ENCODE measurements around the gene SYNDIG1. TPM values are rescaled to one million over a fixed set of nuclear protein-coding genes. Genes with fewer than 3 reads are reported as not detected.

The SYNDIG1 gene
- total RNA-seq, 1 donor: 2.2 TPM

DNA sequence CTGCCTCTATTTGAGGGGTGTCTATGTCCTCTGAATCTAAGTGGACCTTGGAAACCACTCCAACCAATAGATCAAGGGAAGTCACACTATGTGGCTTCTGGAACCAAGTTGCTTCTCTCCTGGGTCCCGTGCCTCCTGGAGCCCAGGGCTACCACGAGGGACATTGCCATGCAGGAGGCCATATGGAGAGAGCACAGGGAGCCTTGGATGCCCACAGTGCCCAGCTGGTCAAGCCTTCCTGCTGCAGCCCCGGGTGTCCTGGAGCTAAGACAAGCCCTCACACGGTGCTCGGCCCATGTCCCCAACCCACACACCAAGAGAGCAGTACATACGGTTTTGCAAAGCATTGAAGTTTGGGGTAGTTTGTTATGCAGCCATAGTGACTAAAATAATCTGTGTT is 231.6 kb downstream of the SYNDIG1 start:
- H3K79me2 ChIP-seq (ENCODE audit: insufficient read depth, low read length): no peaks in the 10 kb centered on the region
- H3K4me3 ChIP-seq (ENCODE audit: insufficient read depth, low read length): no peak overlapping the region
- H3K9me3 ChIP-seq (ENCODE audit: low read depth, low read length): no peaks in the 10 kb centered on the region
- H4K20me1 ChIP-seq (ENCODE audit: insufficient read depth, low read length): no peaks in the 10 kb centered on the region
- H2AFZ ChIP-seq (ENCODE audit: low read length): no peak overlapping the region
- DNase-seq (ENCODE audit: insufficient read length, low spot score, missing footprints): peak; percentile 34
- no peaks in the 10 kb centered on the region for H3K27me3 ChIP-seq (ENCODE audit: insufficient read depth, low read length)
- no peaks in the 10 kb centered on the region for H3K4me1 ChIP-seq (ENCODE audit: insufficient read depth, low read length)
- no peak overlapping the region for H3K4me2 ChIP-seq (ENCODE audit: insufficient read depth, low read length)
- H3K27ac ChIP-seq (ENCODE audit: low read depth, low read length): no peak overlapping the region
- no peaks in the 10 kb centered on the region for H3K36me3 ChIP-seq (ENCODE audit: insufficient read depth, low read length)
- no peak for TF ChIP-seq CTCF (IDR thresholded peaks at IDR 0.05; ENCODE audit: extremely low read depth, low read depth, low read length)

DNA sequence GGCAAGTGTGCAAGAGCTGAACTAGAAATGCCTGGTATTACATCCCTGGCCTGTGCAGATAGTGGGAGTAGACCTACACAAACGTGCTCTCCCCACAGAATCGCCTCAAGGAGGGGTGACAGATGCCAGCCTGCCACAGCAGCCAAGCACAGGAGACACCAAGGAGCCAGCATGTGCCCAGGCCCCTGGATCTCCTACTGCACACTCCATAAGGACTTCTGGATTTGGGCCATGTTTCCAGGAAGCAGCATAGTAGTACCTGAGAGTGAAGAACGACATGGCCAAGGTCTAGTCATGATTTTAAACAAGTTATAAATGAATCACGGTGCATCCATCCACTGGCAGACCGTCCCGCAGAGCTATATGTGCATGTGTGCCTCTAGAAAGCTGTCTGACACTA is 232.2 kb downstream of the SYNDIG1 start:
- no peak overlapping the region for H3K4me3 ChIP-seq (ENCODE audit: insufficient read depth, low read length)
- H2AFZ ChIP-seq (ENCODE audit: low read length): no peak overlapping the region
- H3K36me3 ChIP-seq (ENCODE audit: insufficient read depth, low read length): no peaks in the 10 kb centered on the region
- DNase-seq (ENCODE audit: insufficient read length, low spot score, missing footprints): no peak
- H3K79me2 ChIP-seq (ENCODE audit: insufficient read depth, low read length): no peaks in the 10 kb centered on the region
- no peak overlapping the region for H3K27ac ChIP-seq (ENCODE audit: low read depth, low read length)
- no peaks in the 10 kb centered on the region for H3K9me3 ChIP-seq (ENCODE audit: low read depth, low read length)
- H4K20me1 ChIP-seq (ENCODE audit: insufficient read depth, low read length): no peaks in the 10 kb centered on the region
- no peaks in the 10 kb centered on the region for H3K4me1 ChIP-seq (ENCODE audit: insufficient read depth, low read length)
- H3K4me2 ChIP-seq (ENCODE audit: insufficient read depth, low read length): no peak overlapping the region
- TF ChIP-seq CTCF (IDR thresholded peaks at IDR 0.05; ENCODE audit: extremely low read depth, low read depth, low read length): no peak
- no peaks in the 10 kb centered on the region for H3K27me3 ChIP-seq (ENCODE audit: insufficient read depth, low read length)

GRCh38 chr20:24702501-24703283 is 233.3 kb downstream of the SYNDIG1 start:
- TF ChIP-seq CTCF (IDR thresholded peaks at IDR 0.05; ENCODE audit: extremely low read depth, low read depth, low read length): no peak
- Histone ChIP-seq H3K36me3 (ENCODE audit: insufficient read depth, low read length) (no peaks in the 10 kb centered on the region), H3K79me2 (ENCODE audit: insufficient read depth, low read length) (no peaks in the 10 kb centered on the region), H3K4me1 (ENCODE audit: insufficient read depth, low read length) (no peaks in the 10 kb centered on the region), H3K4me3 (ENCODE audit: insufficient read depth, low read length) (no peak overlapping the region), H3K9me3 (ENCODE audit: low read depth, low read length) (no peaks in the 10 kb centered on the region), H3K27me3 (ENCODE audit: insufficient read depth, low read length) (no peaks in the 10 kb centered on the region), H3K4me2 (ENCODE audit: insufficient read depth, low read length) (no peak overlapping the region), H2AFZ (ENCODE audit: low read length) (no peak overlapping the region), H4K20me1 (ENCODE audit: insufficient read depth, low read length) (no peaks in the 10 kb centered on the region), H3K27ac (ENCODE audit: low read depth, low read length) (no peak overlapping the region)
- DNase-seq (ENCODE audit: insufficient read length, low spot score, missing footprints): peak; percentile 48

DNA sequence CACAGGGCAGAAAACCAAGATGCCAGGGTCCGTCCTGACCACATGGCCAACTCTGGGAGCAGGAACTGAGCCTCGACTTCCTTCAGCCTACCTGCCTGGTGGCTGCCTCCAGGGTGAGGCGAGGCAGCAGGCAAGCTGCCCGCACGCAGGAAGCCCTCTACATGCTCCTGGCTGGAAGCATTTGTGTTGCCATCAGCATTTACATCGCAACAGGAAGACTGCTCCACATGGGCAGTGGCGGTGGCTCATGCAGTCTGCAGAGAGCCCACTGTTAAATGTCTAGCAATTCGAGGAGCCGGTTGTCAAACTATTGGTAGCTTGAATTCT is 233.8 kb downstream of the SYNDIG1 start:
- H4K20me1 ChIP-seq (ENCODE audit: insufficient read depth, low read length): no peaks in the 10 kb centered on the region
- H3K4me2 ChIP-seq (ENCODE audit: insufficient read depth, low read length): no peak overlapping the region
- no peaks in the 10 kb centered on the region for H3K4me1 ChIP-seq (ENCODE audit: insufficient read depth, low read length)
- H3K79me2 ChIP-seq (ENCODE audit: insufficient read depth, low read length): no peaks in the 10 kb centered on the region
- H2AFZ ChIP-seq (ENCODE audit: low read length): no peak overlapping the region
- H3K27me3 ChIP-seq (ENCODE audit: insufficient read depth, low read length): no peaks in the 10 kb centered on the region
- no peak for DNase-seq (ENCODE audit: insufficient read length, low spot score, missing footprints)
- no peak overlapping the region for H3K27ac ChIP-seq (ENCODE audit: low read depth, low read length)
- no peaks in the 10 kb centered on the region for H3K36me3 ChIP-seq (ENCODE audit: insufficient read depth, low read length)
- TF ChIP-seq CTCF (IDR thresholded peaks at IDR 0.05; ENCODE audit: extremely low read depth, low read depth, low read length): no peak
- no peak overlapping the region for H3K4me3 ChIP-seq (ENCODE audit: insufficient read depth, low read length)
- no peaks in the 10 kb centered on the region for H3K9me3 ChIP-seq (ENCODE audit: low read depth, low read length)
